OCI-LY7 (cell line): Measurements from ENCODE around the gene SLC37A1. TPM values are rescaled to one million over a fixed set of nuclear protein-coding genes. Genes with fewer than 3 reads are reported as not detected.
A peak's percentile ranks its signal among the peaks of the same experiment; 100 is the strongest.

Experiments used
- BruUV-seq: library from RNA; stranded (reverse); fragments of 400-500 nt; replicated peaks from 2 replicates; lab custom pipeline; 2021; lab: Mats Ljungman, UMichigan
- CTCF ChIA-PET: fragments of 300-600 bp; sonication (Branson Sonifier 250); formaldehyde crosslinking; loops from one replicate; lab custom pipeline; 2022; ENCODE audit warnings: antibody characterized with exemption; ENCODE audit not compliant: unreplicated experiment; lab: Charles Lee
- POLR2A ChIA-PET: fragments of 300-600 bp; sonication (Branson Sonifier 250); formaldehyde crosslinking; loops from one replicate; lab custom pipeline; 2022; ENCODE audit warnings: antibody characterized with exemption; lab: Charles Lee
- DNase-seq: peaks from one replicate; pipeline ENCODE4 v3.0.0-alpha.2; 2015; ENCODE audit warnings: low spot score
- H2AFZ ChIP-seq: fragments of 200-600 bp; sonication (generic), shearing (Covaris generic); 2 replicates; pipeline ENCODE4 v1.6.1; 2014; ENCODE audit warnings: mild to moderate bottlenecking, antibody characterized with exemption, low read length, moderate library complexity
- H3K27ac ChIP-seq: fragments of 200-600 bp; sonication (generic); 2 replicates; pipeline ENCODE4 v1.5.1; 2014; ENCODE audit warnings: mixed run types, low read depth, mild to moderate bottlenecking, moderate library complexity, low read length, inconsistent platforms; ENCODE audit not compliant: poor library complexity, severe bottlenecking
- H3K36me3 ChIP-seq: fragments of 200-600 bp; sonication (generic); 2 replicates; pipeline ENCODE4 v1.6.1; 2014; ENCODE audit warnings: mild to moderate bottlenecking, antibody characterized with exemption, low read length, moderate library complexity, mixed read lengths; ENCODE audit not compliant: insufficient read depth
- H3K4me1 ChIP-seq: fragments of 200-600 bp; sonication (generic); 2 replicates; pipeline ENCODE4 v1.5.1; 2014; ENCODE audit warnings: mild to moderate bottlenecking, low read length; ENCODE audit not compliant: insufficient read depth, poor library complexity, severe bottlenecking
- H3K4me2 ChIP-seq: fragments of 200-600 bp; sonication (generic); 2 replicates; pipeline ENCODE4 v1.6.1; 2014; ENCODE audit warnings: mild to moderate bottlenecking, low read length
- H3K4me3 ChIP-seq: fragments of 200-600 bp; sonication (generic); 2 replicates; pipeline ENCODE4 v1.5.1; 2014; ENCODE audit warnings: mild to moderate bottlenecking, low read depth, low read length; ENCODE audit not compliant: poor library complexity, severe bottlenecking
- H3K79me2 ChIP-seq: fragments of 200-600 bp; sonication (generic); 2 replicates; pipeline ENCODE4 v1.6.1; 2016; ENCODE audit warnings: low read depth, mild to moderate bottlenecking, low read length, moderate library complexity, mixed read lengths; ENCODE audit not compliant: insufficient read depth
- H3K9me2 ChIP-seq: fragments of 200-600 bp; sonication (generic); 2 replicates; pipeline ENCODE4 v1.6.1; 2016; ENCODE audit warnings: mild to moderate bottlenecking, low read length, mixed read lengths; ENCODE audit not compliant: insufficient read depth
- H3K9me3 ChIP-seq: fragments of 200-600 bp; sonication (generic); 2 replicates; pipeline ENCODE4 v1.6.1; 2014; ENCODE audit warnings: mild to moderate bottlenecking, mixed run types, low read length, mixed read lengths
- H4K20me1 ChIP-seq: fragments of 200-600 bp; sonication (generic); 2 replicates; pipeline ENCODE4 v1.6.1; 2014; ENCODE audit warnings: mild to moderate bottlenecking, antibody characterized with exemption, low read length, moderate library complexity, mixed read lengths; ENCODE audit not compliant: insufficient read depth
- EZH2phosphoT487 ChIP-seq: fragments of 200-600 bp; sonication (generic); IDR thresholded peaks from 2 replicates; pipeline ENCODE4 v1.6.1; 2018; ENCODE audit warnings: low read depth, borderline replicate concordance, mild to moderate bottlenecking, mixed run types, antibody characterized with exemption, low read length, moderate library complexity, mixed read lengths
- intact Hi-C: fragments of 100-400 bp; cut with micrococcal nuclease; formaldehyde crosslinking; loops from one replicate; pipeline ENCODE4 v1.10.0; 2022; ENCODE audit not compliant: unreplicated experiment
- total RNA-seq, 2 experiments: library from RNA; depleted of rRNA in 1 of 2; stranded (reverse); fragments of >200 nt in 1 of 2; shearing (Covaris generic) in 1 of 2; gene quantifications; 2 replicates each; pipeline ENCODE4 v1.2.3, GENCODE V29; 2014 to 2022
- TF ChIP-seq, protein P1 (sequence below): fragments of 200-600 bp; sonication (generic); conservative IDR thresholded peaks from 2 replicates; pipeline ENCODE4 v1.5.1; 2014; ENCODE audit warnings: mild to moderate bottlenecking, antibody characterized with exemption, low read length, moderate library complexity, mixed read lengths

The SLC37A1 gene
- total RNA-seq, 2 experiments from 2014 or later, result 22.5 to 27.6 TPM

DNA sequence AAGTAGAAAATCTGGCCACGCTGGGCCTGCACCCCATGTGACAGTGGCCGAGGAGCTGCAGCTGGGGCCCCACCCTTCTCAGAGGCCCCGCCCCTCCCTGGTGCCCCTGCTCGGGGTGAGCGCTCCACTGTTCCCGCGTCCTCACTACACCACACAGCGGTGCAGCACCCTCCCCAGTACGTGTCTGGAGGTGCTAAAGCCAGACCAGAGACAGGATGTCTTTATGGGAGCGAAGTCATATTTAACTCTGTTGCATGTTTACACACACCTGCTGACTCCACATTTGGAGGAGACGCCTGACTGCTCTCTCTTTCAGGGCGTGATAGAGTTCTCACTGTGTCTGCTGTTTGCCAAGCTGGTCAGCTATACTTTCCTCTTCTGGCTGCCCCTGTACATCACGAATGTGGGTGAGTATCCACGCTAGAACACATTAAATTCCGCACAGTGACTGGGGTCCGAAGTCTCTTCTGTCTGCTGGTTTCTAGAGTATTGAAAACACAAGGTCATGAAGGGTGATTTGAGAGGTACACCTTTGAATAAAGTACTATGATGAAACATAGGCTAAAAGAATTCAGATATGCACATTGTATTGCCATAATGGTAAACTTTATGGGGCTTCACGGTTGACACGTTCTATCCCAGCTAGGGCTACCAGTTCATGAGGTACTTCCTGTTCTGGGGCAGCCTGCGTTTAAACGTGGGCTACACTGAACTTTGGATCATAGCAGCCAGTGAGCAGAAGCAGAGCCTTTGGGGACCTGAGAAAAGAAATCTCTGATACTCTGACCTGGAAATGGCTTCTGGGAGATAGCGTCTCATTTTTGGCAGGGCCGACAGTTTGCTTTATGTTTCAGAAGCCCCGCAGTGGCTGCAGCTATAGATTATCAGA is 48.4 kb downstream of the SLC37A1 start:
- Histone ChIP-seq H3K4me2 (peak overlapping the region; percentile 83), H3K27ac (peak overlapping the region; percentile 96), H3K4me3 (peak overlapping the region; percentile 68), H3K36me3 (peaks cover 45% of the 10 kb centered on the region; the same call in 1 of the 2 replicates), H2AFZ (peak overlapping the region; percentile 39; the same call in 1 of the 2 replicates), H3K4me1 (peaks cover 56% of the 10 kb centered on the region), H3K9me3 (no peaks in the 10 kb centered on the region), H3K9me2 (no peaks in the 10 kb centered on the region), H4K20me1 (no peaks in the 10 kb centered on the region), H3K79me2 (peaks cover 14% of the 10 kb centered on the region; the same call in 1 of the 2 replicates)
- peak; percentile 96 for DNase-seq
- CTCF ChIA-PET, result interaction anchor here (0.9 to 1.1 kb wide), 2 partner anchors 26 to 32 kb away, joined by 3 to 10 read pairs; no protein-coding TSS in a partner anchor
- POLR2A ChIA-PET, result interaction anchor here (0.6 to 3.0 kb wide), 5 partner anchors 18 to 1061 kb away, joined by 3 to 23 read pairs (median 7); no protein-coding TSS in a partner anchor
- intact Hi-C loops, result loop anchor here (1.0 to 10.0 kb wide), 4 partner anchors 26 to 99 kb away; no protein-coding TSS in a partner anchor
- no peak for TF ChIP-seq EZH2phosphoT487
- TF ChIP-seq, protein P1, sequence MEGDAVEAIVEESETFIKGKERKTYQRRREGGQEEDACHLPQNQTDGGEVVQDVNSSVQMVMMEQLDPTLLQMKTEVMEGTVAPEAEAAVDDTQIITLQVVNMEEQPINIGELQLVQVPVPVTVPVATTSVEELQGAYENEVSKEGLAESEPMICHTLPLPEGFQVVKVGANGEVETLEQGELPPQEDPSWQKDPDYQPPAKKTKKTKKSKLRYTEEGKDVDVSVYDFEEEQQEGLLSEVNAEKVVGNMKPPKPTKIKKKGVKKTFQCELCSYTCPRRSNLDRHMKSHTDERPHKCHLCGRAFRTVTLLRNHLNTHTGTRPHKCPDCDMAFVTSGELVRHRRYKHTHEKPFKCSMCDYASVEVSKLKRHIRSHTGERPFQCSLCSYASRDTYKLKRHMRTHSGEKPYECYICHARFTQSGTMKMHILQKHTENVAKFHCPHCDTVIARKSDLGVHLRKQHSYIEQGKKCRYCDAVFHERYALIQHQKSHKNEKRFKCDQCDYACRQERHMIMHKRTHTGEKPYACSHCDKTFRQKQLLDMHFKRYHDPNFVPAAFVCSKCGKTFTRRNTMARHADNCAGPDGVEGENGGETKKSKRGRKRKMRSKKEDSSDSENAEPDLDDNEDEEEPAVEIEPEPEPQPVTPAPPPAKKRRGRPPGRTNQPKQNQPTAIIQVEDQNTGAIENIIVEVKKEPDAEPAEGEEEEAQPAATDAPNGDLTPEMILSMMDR, result peak; percentile 54
- TSS peak; percentile 57 for BruUV-seq

DNA sequence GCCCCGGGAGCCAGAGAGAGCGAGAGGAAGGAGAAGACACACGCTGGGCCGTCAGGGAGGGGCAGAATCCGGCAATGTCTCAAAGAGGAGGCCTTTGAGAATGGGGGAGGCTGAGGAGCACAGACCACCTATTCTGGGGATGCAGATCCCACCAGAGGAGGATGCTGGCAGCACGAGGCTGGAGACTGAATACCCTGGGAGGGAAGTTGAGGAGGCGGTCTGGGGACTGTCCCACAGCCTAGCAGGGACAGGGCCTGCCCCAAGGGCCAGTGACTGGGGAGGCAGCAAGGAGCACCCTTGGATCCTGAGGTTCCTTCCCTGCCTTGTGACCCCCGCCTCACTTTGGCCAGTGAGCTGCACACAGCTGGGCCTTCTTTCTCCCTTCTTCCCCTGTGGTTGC is 49.2 kb downstream of the SLC37A1 start:
- no peak for DNase-seq
- no peaks in the 10 kb centered on the region for H4K20me1 ChIP-seq
- no peaks in the 10 kb centered on the region for H3K9me2 ChIP-seq
- intact Hi-C loops, result loop anchor here (5.0 to 10.0 kb wide), 2 partner anchors 36 to 52 kb away; no protein-coding TSS in a partner anchor
- no peaks in the 10 kb centered on the region for H3K9me3 ChIP-seq
- no TSS peak for BruUV-seq
- POLR2A ChIA-PET, result interaction anchor here (0.5 to 3.0 kb wide), 5 partner anchors 27 to 1027 kb away, joined by 3 to 23 read pairs (median 7); no protein-coding TSS in a partner anchor
- peak overlapping the region; percentile 68 for H3K4me3 ChIP-seq
- peaks cover 48% of the 10 kb centered on the region for H3K4me1 ChIP-seq
- TF ChIP-seq, protein P1, result no peak
- no peak for TF ChIP-seq EZH2phosphoT487
- peak overlapping the region; percentile 83 for H3K4me2 ChIP-seq
- CTCF ChIA-PET, result no interaction called here
- peaks cover 14% of the 10 kb centered on the region; the same call in 1 of the 2 replicates for H3K79me2 ChIP-seq
- H2AFZ ChIP-seq, result peak overlapping the region; percentile 39; the same call in 1 of the 2 replicates
- peak overlapping the region; percentile 96 for H3K27ac ChIP-seq
- peaks cover 44% of the 10 kb centered on the region; the same call in 1 of the 2 replicates for H3K36me3 ChIP-seq
